Measurements from ENCODE around the gene DCST1. TPM values are rescaled to one million over a fixed set of nuclear protein-coding genes. Genes with fewer than 3 reads are reported as not detected.

Gene DCST1
- total and polyA plus RNA-seq, 2 of the 13 experiments (the other 11 are each of a cell fraction or from before 2014, with no cell fraction given) = 0.04 TPM; not detected in 1

DNA sequence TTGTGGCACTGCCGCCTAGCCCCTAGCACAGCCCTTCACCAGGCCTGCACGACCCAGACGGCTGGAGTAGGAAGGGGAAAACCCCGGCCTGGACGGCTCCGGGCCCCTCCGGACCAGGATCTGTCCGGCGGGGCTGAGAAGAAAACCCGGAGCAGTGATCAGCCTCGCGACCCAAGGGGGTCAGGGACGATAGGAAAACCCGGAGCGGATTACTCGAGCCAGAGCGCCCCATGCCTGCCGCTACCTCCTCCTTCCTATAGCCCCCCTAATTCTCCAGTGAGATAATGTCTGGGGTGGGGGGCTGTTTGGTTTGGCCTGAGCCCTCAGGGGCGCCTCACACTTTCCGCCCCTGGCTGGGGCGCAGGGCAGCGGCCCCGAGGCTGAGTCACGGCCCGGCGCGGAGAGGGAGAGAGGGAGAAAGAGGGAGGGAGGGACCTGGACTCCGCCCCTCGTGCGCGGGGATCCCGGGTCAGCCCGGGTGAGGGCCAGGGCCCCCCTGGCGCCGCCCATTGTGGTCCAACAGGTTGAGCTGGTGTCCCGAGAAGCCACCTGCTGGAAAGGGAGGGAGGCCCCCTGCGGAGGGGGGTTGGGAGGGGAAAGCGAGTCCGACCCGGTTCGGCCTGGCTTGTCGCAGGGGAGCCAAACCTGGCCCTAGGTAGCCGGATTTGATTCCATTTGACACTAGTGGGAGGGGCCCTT is 32.7 kb upstream of the DCST1 start (continued):
- TF ChIP-seq BCLAF1 (IDR thresholded peaks at IDR 0.05) = no peak
- peak; percentile 87; the same call in 1 of the 2 replicates for TF ChIP-seq ZNF543 (CRISPR knock-in tag; IDR thresholded peaks at IDR 0.05)
- peak; percentile 67 for TF ChIP-seq THAP11 (CRISPR knock-in tag; IDR thresholded peaks at IDR 0.05)
- TF ChIP-seq YEATS4 (CRISPR knock-in tag; IDR thresholded peaks at IDR 0.05; ENCODE audit: borderline replicate concordance) = peak; percentile 69; the same call in 1 of the 2 replicates
- peak; percentile 72 for TF ChIP-seq HOXA5 (CRISPR knock-in tag; IDR thresholded peaks at IDR 0.05)
- no peak for TF ChIP-seq ATF7 (IDR thresholded peaks at IDR 0.05)
- TF ChIP-seq ATF7 (CRISPR knock-in tag; IDR thresholded peaks at IDR 0.05) = 0 out of 2 replicates have a peak, but pooled peaks have one; percentile 55
- peak; percentile 14; the same call in 1 of the 2 replicates for TF ChIP-seq KDM5A (IDR thresholded peaks at IDR 0.05; ENCODE audit: borderline replicate concordance, low read length)
- TF ChIP-seq RARA (CRISPR knock-in tag; IDR thresholded peaks at IDR 0.05) = peak; percentile 77
- peak; percentile 18; the same call in 1 of the 2 replicates for TF ChIP-seq ZNF12 (CRISPR knock-in tag; IDR thresholded peaks at IDR 0.05)
- 0 out of 2 replicates have a peak, but pooled peaks have one; percentile 49 for TF ChIP-seq AHR (CRISPR knock-in tag; IDR thresholded peaks at IDR 0.05)
- peak; percentile 77 for TF ChIP-seq GATAD2A (CRISPR knock-in tag; IDR thresholded peaks at IDR 0.05)
- TF ChIP-seq KDM5B (CRISPR knock-in tag; IDR thresholded peaks at IDR 0.05; ENCODE audit: borderline replicate concordance) = peak; percentile 67; the same call in 1 of the 2 replicates
- TF ChIP-seq KDM1A (CRISPR knock-in tag; IDR thresholded peaks at IDR 0.05) = peak; percentile 8; the same call in 1 of the 2 replicates
- TF ChIP-seq ARNT2 (CRISPR knock-in tag; IDR thresholded peaks at IDR 0.05; ENCODE audit: low read depth) = 0 out of 2 replicates have a peak, but pooled peaks have one; percentile 23
- TF ChIP-seq ZNF235 (CRISPR knock-in tag; IDR thresholded peaks at IDR 0.05; ENCODE audit: borderline replicate concordance) = peak; percentile 46; the same call in 1 of the 2 replicates
- no peak for TF ChIP-seq ZNF557 (CRISPR knock-in tag; IDR thresholded peaks at IDR 0.05)
- TF ChIP-seq BRF2 (CRISPR knock-in tag; IDR thresholded peaks at IDR 0.05) = peak; percentile 59; the same call in 1 of the 2 replicates
- no peak for TF ChIP-seq ZSCAN20 (CRISPR knock-in tag; IDR thresholded peaks at IDR 0.05; ENCODE audit: borderline replicate concordance)
- TF ChIP-seq, protein P1, sequence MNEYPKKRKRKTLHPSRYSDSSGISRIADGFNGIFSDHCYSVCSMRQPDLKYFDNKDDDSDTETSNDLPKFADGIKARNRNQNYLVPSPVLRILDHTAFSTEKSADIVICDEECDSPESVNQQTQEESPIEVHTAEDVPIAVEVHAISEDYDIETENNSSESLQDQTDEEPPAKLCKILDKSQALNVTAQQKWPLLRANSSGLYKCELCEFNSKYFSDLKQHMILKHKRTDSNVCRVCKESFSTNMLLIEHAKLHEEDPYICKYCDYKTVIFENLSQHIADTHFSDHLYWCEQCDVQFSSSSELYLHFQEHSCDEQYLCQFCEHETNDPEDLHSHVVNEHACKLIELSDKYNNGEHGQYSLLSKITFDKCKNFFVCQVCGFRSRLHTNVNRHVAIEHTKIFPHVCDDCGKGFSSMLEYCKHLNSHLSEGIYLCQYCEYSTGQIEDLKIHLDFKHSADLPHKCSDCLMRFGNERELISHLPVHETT (CRISPR knock-in tag; conservative IDR thresholded peaks at IDR 0.05) = peak; percentile 64; the same call in 1 of the 2 replicates
- TF ChIP-seq KDM6A (CRISPR knock-in tag; IDR thresholded peaks at IDR 0.05; ENCODE audit: low read depth) = peak; percentile 68; the same call in 1 of the 2 replicates
- peak; percentile 83 for TF ChIP-seq GABPB1 (CRISPR knock-in tag; IDR thresholded peaks at IDR 0.05)
- TF ChIP-seq ARHGAP35 (CRISPR knock-in tag; IDR thresholded peaks at IDR 0.05; ENCODE audit: borderline replicate concordance) = no peak
- TF ChIP-seq ZNF224 (CRISPR knock-in tag; IDR thresholded peaks at IDR 0.05) = peak; percentile 67; the same call in 1 of the 2 replicates
- peak; percentile 47; the same call in 1 of the 2 replicates for TF ChIP-seq HCFC1 (IDR thresholded peaks at IDR 0.05; ENCODE audit: low read depth, low read length)
- TF ChIP-seq ZC3H13 (CRISPR knock-in tag; IDR thresholded peaks at IDR 0.05) = peak; percentile 20
- peak; percentile 92 for TF ChIP-seq SAP130 (CRISPR knock-in tag; IDR thresholded peaks at IDR 0.05; ENCODE audit: low read depth)
